A549 (cell line): ENCODE measurements around the gene OPRM1.

Experiments used
- BHLHE40 ChIP-seq: IDR thresholded peaks from 2 replicates; pipeline ENCODE4 v1.6.1; 2012; ENCODE audit warnings: low read depth, low read length, inconsistent platforms
- CBX8 ChIP-seq: fragments of 200-600 bp; sonication (generic); IDR thresholded peaks from 2 replicates; pipeline ENCODE4 v1.6.1; 2016
- CTCF ChIP-seq: fragments of >200 bp; sonication (Bioruptor Twin); formaldehyde crosslinking; IDR thresholded peaks from 3 replicates; pipeline ENCODE4 v1.5.1; 2016
- EP300 ChIP-seq, 2 experiments: fragments of >200 bp; sonication (Bioruptor Twin); formaldehyde crosslinking; IDR thresholded peaks; 2 replicates in 1 of 2; 3 replicates in 1 of 2; pipeline ENCODE4 v1.6.1; 2016 to 2017
- JUN ChIP-seq, 2 experiments: fragments of >200 bp; sonication (Bioruptor Twin); formaldehyde crosslinking; IDR thresholded peaks; 2 replicates in 1 of 2; 3 replicates in 1 of 2; pipeline ENCODE4 v1.6.1; 2016 to 2017
- JUNB ChIP-seq: fragments of >200 bp; sonication (Bioruptor Twin); formaldehyde crosslinking; IDR thresholded peaks from 2 replicates; pipeline ENCODE4 v1.6.1; 2016
- KDM1A ChIP-seq: fragments of 200-600 bp; sonication (generic); IDR thresholded peaks from 2 replicates; pipeline ENCODE4 v1.6.1; 2016; ENCODE audit warnings: low read depth, mild to moderate bottlenecking
- MAX ChIP-seq: IDR thresholded peaks from 2 replicates; pipeline ENCODE4 v1.6.1; 2012
- POLR2A ChIP-seq: IDR thresholded peaks from 2 replicates; pipeline ENCODE4 v1.6.1; 2012; ENCODE audit warnings: mild to moderate bottlenecking, low read length
- POLR2AphosphoS2 ChIP-seq: conservative IDR thresholded peaks from 2 replicates; pipeline ENCODE4 v1.6.1; 2012; ENCODE audit warnings: low read length, improper control_type of control experiment, inconsistent platforms
- RAD21 ChIP-seq, 2 experiments: fragments of >200 bp in 1 of 2; sonication (Bioruptor Twin) in 1 of 2; formaldehyde crosslinking in 1 of 2; IDR thresholded peaks in 1 of 2; conservative IDR thresholded peaks in 1 of 2; 2 replicates in 1 of 2; 3 replicates in 1 of 2; pipeline ENCODE4 v1.6.1; 2012 to 2018; ENCODE audit warnings: inconsistent platforms in 1 of 2
- REST ChIP-seq: fragments of 200-600 bp; sonication (generic); IDR thresholded peaks from 2 replicates; pipeline ENCODE4 v1.6.1; 2016; ENCODE audit warnings: antibody characterized with exemption, mild to moderate bottlenecking, moderate library complexity

- TF ChIP-seq CTCF (no peak), REST (no peak), POLR2A (no peak), RAD21 (conservative IDR thresholded peaks at IDR 0.05 in 1 of 2, IDR thresholded peaks at IDR 0.05 in 1 of 2) (no peak), BHLHE40 (no peak), KDM1A (no peak), CBX8 (no peak), JUN (IDR thresholded peaks at IDR 0.05) (no peak), POLR2AphosphoS2 (no peak), EP300 (IDR thresholded peaks at IDR 0.05) (no peak), JUNB (no peak), MAX (no peak)
Measured at GRCh38 chr6:154223296-154223695, 184.3 kb downstream of the OPRM1 start.
